NCI-H460 (cell line): ENCODE data around the gene CEP20. TPM values are rescaled to one million over a fixed set of nuclear protein-coding genes. Genes with fewer than 3 reads are reported as not detected.
A peak's percentile ranks its signal among the peaks of the same experiment; 100 is the strongest.

ENCODE experiments used
- DNase-seq: peaks from one replicate; pipeline ENCODE4 v3.0.0-alpha.2; 2016; ENCODE audit warnings: low read depth; ENCODE audit errors: extremely low read depth
- total RNA-seq: library from RNA; depleted of rRNA; stranded (reverse); fragments of >200 nt; shearing (Covaris generic); gene quantifications from 2 replicates; pipeline ENCODE4 v1.2.3, GENCODE V29; 2014

CEP20 gene
- total RNA-seq, 1 experiment from 2014 or later: 179 TPM

DNA sequence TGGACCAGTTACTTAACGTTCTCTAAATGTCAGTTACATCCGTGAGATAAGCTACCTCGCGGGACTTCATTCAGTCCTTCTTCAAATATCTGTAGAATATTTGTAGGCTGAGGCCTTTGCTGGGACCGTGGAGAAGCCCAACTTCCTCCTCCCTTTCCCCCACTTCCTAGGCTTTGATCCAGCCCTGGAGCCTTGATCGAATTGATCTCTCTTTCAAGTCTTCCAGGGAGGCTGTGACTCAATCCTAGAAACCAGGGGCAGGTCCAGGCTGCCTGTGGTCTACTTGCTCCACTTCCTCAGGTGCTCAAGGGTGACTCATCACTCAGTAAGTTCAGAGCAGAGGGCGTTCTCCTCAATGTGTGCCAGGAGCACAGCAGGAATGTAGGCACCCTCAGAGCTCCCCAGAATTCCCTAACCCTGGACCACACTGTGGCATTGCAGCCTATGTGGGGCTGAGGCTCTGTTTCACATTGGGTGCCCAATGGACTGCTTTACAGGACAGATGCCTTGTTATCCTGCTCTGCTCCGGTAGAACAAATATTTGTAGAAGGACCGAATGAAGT is 11.2 kb upstream of the CEP20 start:
- DNase-seq: no peak

DNA sequence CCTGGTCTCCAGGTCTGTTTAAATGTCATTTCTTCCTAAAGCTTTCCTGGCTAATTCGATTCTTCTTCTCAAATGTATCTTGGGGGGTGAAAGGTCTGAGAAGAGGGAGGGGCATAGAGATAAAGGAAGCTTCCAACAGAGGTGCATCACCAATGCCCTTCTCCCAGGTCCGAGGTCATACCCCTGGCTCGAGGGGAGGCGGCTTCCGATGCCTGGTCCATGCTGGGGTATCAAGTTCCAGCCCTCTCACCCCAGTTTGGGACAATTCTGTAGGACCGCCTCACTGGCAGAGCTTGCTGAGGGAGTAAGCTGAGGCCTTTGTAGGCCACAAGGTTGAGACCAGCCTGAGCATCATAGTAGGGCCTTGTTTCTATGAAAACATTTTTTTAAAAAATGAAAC is 10.3 kb upstream of the CEP20 start:
- DNase-seq: no peak

DNA sequence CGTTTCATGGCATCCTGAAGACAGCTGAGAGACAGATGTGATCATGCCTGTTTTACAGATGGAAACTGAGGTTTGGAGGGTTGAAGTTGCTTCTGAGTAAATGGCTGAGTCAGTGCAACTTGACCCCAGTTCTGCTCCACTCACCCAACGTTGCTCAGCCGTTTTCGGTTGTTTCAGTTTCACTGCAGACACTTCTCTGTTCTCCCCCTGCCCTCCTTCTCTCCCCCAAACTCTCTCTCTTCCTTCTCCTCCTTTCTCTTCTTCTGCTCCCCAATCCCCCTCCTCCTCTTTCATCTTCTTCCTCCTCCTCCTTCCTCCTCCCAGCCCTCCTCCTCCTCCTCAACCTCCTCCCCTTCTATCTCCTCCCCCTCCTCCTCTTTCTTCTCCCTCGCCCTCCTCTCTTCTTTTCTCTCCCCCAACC is 9.4 kb upstream of the CEP20 start:
- no peak for DNase-seq

DNA sequence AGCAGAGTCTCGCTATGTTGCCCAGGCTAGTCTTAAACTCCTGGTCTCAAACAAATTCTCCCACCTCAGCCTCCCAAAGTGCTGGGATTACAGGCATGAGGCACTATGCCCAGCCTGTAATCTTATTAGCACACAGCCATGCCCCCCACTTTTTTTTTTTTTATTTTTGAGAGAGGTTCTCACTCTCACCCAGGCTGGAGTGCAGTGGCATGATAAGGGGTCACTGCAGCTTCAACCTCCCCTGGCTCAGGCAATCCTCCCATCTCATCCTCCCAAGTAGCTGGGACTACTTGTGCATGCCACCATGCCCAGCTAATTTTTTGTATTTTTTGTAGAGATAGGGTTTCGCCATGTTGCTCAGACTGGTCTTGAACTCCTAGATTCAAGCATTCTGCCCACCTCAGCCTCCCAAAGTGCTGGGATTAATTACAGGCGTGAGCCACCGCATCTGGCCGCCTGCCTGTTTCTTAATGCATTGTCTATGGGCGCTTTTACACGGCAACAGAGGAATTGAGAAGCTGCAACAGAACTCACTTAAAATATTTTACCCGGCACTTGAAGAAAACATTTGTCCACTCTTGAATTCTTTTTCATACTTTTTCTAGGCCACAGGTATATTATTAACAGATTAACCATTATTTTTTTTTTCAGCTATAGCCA is 8.8 kb upstream of the CEP20 start:
- DNase-seq: no peak

DNA sequence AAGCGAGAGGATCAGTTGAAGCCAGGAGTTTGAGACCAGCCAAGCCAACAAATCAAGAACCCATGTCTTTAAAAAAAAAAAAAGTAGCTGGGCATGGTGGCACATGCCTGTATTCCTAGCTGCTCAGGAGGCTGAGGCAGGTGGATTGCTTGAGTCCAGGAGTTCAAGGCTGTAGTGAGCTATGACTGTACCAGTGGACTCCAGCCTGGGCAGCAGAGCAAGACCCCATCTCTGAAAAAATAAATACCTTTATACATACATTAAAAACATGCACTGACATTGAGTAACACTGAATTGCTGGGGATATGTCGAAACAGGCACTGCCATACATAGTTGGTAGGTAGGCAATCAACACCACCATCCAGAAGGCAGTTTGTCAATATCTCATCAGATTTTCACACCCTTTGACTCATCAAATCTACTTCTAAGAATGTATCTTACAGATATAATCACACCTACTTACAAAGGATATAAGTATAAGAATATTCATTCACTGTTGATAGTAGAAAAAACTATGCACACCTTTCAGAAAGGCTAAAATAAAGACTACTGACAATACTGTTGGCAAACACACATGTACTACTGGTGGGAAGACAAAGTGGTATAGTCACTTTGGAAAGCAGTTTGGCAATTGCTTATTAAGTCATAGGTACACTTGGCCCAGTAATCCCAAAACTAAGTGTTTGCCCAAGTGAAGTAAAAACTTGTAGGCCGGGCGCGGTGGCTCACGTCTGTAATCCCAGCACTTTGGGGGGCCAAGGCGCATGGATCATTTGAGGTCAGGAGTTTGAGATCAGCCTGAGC is 6.4 kb upstream of the CEP20 start:
- DNase-seq: no peak

DNA sequence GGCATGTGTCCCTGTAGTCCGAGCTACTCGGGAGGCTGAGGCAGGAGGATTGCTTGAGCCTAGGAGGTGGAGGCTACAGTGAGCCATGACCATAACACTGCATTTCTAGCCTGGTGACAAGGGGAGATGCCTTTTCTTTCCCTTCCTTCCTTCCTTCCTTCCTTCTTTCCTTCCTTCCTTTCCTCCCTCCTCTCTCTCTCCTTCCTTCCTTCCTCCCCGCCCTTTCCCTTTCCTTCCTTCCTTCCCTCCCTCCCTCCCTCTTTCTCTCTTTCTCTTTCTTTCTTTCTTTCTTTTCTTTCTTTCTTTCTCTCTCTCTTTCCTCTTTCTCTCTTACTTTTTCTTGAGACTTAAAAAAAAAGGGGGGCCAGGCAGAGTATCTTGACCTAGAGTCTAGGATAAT is 3.1 kb upstream of the CEP20 start:
- no peak for DNase-seq

DNA sequence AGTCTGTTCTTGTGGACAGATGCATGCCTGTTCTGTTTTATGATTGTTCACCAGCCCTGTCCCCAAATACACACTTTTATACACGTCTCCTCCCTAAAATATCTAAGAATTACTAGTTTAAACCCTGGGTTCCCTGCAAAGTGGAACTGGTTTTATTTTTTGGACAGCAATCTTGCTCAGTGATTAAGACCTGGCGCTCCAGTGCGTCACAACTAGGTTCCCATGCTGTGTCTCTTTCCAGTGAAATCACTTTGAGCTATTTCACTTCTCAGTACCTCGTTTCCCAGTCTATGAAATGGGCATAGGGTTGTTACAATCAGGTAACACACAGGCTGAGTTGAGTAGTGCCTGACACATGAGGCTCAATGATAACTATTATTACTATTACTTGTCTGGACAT is 1.1 kb downstream of the CEP20 start:
- no peak for DNase-seq

DNA sequence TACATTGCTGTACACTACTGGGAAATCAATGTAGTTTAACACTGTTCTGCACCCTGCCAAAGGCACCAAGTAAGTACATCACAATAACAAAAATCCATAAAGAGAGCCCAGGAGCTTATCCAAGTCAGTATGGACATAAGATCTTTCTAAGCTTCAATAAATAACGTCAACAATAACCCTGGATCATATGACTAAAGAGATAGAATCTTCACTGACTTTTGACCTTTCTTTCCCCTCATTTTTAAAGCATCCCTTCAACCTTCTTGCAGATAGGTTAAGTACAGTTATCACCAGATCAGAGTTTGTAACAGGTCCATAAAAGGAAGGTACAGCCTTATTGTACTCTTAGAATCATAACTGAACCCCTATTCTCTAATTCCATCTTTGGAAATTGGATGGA is 2.3 kb downstream of the CEP20 start:
- no peak for DNase-seq

DNA sequence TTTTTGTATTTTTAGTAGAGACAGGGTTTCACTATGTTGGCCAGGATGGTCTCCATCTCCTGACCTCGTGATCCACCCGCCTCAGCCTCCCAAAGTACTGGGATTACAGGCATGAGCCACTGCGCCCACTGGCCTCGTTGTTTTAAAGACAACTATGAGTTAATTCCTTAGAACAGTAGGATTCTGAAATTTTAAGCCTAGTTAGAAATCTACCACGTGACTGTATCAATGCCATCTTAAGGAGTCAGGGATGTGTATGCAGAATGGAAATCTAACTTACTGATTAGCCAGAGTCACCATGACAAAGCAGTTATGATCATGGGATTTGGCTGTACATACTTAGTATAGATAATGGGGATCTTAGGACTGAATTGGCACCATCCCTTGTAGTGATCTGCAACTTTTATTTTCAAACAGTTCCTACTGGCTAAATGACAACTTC is 2.8 kb downstream of the CEP20 start:
- peak; percentile 76 for DNase-seq

DNA sequence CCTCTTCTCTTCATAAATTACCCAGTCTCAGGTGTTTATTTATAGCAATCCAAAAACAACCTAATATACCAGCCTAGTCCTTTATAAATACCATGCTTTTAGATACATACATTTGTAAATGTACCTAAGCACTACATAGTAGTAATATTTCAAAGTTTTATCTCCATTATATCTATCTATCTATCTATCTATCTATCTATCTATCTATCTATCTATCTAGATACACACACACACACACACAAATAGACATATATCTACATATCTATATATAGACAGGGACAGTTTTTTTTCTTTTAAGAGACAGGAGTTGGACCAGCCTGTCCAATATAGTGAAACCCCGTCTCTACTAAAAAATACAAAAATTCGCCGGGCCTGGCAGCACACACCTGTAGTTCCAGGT is 5.8 kb downstream of the CEP20 start:
- no peak for DNase-seq

DNA sequence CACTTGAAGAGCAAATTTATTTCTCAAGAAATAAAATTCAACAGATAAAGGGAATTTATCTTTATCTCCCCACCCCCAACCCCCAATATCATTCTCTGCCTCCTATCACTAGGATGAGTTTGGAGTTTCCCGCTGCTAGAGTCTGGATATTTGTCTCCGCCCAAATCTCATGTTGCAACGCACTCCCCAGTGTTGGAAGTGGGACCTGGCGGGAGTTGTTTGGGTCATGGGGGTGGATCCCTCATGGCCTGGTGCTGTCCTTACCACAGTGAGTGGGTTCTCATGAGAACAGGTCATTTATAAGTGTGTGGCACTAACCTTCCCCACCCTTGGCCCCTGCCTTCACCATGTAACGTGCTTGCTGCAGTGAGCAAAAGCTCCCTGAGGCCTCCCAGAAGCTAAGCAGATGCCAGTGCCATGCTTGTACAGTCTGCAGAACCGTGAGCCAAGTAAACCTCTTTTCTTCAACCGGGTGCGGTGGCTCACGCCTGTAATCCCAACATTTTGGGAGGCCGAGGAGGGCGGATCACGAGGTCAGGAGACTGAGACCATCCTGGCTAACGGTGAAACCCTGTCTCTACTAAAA is 6.5 kb downstream of the CEP20 start:
- DNase-seq: no peak

DNA sequence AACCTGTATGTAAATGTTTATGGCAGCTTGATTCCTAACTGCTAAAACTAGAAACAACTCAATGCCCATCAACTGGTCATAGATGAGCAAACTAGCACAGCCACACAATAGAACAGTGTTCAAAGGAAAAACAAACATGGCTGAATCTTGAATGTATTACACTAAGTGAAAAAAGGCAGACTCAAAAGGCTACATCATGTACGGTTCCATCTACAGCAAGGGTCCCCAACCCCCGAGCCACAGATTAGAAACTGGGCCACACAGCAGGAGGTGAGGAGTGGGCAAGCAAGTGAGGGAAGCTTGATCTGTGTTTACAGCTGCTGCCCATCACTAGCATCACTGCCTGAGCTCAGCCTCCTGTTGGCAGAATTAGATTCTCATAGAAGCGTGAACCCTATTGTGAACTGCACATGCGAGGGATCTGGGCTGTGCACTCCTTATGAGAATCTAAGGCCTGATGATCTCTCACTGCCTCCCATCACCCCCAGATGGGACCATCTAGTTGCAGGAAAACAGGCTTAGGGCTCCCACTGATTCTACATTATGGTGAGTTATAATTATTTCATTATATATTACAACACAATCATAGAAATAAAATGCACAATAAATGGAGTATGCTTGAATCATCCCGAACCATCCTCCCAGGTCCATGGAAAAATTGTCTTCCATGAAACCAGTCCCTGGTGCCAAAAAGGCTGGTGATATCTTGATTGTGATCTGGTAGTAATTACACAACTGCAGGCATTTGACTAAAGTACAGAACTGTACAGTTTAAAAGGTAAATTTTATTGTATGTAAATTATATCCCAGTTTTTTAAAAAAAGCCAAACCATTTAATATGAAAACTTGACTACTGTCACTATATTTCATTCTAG is 7.7 kb downstream of the CEP20 start:
- no peak for DNase-seq

DNA sequence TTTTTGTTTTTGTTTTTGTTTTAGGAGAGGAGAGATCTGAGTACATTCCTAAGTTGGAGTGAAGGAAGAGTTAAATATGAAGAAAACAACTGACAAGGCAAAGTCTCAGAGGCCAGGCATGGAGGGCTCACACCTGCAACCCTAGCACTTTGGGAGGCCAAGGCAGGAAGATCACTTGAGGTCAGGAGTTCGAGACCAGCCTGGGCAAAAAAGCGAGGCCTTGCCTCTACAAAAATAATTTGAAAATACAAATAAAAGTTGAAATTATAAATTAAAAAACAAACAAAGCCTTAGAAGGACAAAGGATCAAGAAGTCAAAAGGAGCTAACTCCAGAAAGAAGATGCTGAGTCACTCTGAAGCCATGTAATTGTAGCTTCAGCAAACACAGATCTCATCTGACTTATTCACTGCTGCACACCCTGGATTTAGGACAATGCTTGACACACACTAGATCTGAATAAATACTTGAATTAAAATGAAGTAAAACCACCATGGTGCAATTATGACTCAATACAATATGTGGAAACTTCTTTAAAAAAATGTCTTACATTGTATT is 9.1 kb downstream of the CEP20 start:
- DNase-seq: peak; percentile 73

DNA sequence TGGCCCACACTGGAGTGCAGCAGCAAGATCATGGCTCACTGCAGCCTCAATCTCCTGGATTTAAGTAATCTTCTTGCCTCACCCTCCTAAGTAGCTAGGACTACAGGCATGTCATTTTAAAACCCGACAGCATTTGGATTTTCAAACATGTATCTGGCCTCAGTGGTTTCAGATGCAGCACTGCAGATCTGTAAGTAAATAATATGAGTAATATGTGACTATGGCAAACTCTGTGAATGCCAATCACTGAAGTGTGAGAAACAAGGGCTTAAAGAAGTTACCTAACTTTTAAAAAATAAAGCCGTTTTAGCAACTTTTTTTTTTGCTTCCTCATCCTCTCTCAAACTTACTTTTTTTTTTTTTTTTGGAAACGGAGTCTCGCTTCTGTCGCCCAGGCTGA is 11.9 kb downstream of the CEP20 start:
- DNase-seq: no peak

DNA sequence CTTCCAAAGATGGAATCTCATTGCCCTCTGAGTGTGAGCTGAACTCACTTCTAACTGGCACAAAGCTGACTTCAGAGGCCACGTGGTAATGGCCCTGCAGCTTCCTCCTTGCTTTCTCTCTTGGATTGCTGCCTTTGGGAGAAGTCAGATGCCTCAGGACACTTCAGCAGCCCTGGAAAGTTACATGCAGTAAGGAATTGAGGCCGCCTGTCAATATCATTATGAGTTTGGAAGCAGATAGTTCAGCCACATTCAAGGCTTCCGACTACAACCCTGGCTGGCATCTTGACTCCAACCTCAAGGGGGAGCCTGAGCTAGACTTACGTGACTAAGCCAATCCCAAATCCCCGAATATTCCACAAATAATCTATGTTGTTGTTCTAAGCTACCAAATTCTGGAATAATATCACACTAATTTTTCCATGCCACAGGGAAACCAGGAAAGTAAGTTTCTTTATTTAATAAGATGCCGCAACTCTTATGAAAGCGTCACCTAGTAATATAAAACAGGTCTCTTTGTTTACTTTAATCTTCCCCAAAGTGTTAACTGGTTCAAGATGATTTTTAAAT is 13.6 kb downstream of the CEP20 start:
- peak; percentile 72 for DNase-seq

DNA sequence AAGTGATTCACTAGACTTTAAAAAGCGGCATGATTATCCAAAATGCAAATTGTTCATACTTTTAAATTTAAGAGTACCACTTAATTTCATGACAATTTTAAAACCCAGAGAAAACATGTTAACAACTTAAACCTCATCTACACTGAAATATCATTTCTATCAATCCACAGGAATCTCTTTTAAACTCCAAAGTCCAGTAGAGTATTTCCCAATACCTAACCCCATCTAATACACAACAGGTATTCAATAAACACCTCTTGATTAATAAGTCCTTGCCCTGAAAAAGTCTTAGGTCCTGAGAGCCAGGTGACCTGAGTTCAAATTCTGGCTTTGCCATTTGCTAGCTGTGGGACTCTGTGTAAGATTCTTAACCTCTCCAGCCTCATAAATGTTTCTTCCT is 14.7 kb downstream of the CEP20 start:
- DNase-seq: no peak

DNA sequence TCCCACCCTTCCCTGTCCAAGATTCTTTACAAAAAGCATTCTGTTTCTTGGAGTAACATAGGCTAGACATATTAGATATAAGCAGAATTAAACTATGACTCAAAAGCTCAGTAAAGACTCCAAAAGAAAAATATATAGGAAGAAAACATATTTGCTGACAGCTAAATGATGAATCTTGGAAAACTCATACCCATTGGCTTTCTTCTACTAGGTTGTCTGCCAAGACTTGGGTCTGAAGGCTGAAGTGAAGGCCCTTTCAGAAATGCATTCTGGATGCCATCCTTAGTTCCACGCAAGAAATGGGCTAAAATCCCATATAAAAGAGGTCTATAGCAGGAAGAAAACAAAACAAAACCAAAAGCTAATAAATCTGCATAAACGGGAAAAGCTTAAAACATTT is 15.1 kb downstream of the CEP20 start:
- no peak for DNase-seq

DNA sequence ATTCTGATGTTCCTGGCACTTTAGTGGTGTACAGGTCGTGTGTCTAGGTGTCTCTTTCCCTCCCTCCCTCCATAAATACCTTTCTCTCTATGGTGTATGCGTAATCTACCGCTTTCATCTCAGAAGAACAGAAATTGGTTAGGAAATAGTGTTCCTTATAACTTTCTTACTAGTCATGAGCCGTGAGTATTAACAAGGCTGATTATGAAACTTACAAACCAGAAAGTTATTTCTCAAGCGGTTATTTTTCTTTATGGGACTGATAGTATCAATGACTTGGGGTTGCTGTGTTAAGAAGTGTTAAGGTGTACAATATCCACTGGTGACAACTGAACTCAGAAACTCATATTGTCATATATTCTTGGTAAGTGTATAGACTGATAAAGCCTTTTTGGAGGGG is 18.4 kb downstream of the CEP20 start:
- DNase-seq: no peak

DNA sequence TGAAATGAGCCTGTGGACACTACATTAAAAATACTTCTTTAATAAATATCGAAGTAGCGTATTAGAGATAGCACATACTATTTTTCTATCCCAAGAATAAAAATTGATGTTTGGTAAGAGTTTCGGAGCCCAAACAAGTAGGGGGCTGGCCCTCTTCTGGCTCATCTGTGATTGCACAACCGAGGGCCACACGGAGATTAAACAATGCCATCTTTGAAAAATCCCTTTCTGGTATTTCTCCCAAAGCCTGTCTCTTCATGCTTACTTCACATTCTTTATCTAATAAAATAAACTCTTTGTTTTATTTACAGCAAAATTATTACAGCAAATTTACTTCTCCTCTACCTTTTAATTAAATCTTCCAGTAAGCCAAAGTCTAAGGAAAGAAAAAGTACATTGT is 22.0 kb downstream of the CEP20 start:
- DNase-seq: no peak

DNA sequence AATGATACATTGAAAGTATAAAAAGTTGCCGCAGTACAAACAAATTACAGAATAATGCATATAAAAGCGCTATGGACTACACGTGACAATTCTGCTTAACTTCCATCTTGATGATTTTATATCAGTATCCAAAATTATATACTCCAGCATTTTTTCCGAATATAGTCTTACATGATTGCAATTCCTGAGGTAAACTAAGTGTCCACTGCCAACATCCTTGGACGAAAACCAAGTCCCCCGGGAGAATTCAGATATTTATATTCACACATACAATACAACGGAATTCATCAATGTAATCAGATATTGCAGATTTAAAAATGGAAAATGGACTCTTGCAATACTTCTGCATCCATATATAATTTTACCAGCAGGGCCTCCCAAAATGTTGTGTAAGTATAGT is 22.7 kb downstream of the CEP20 start:
- no peak for DNase-seq
